AG04450 (cell line): ENCODE results near the gene ATG10. TPM values are rescaled to one million over a fixed set of nuclear protein-coding genes. Genes with fewer than 3 reads are reported as not detected.

Source experiments
- CTCF ChIA-PET: fragments of 300-600, 350-600 bp; formaldehyde crosslinking; extraction: SDS; loops from one replicate; lab custom pipeline; 2022; ENCODE audit warnings: antibody characterized with exemption, inconsistent platforms; lab: Charles Lee
- POLR2A ChIA-PET: fragments of 350-600 bp; formaldehyde crosslinking; extraction: SDS; loops from one replicate; lab custom pipeline; 2021; ENCODE audit warnings: antibody characterized with exemption, inconsistent platforms; lab: Yijun Ruan, JAX
- DNase-seq: peaks from one replicate; pipeline ENCODE4 v3.0.0-alpha.2; 2011; ENCODE audit warnings: low read depth, low spot score
- H3K27ac ChIP-seq: one replicate; pipeline ENCODE4 v1.5.1; 2012; ENCODE audit warnings: low read depth, low read length, control low read depth
- H3K27me3 ChIP-seq: one replicate; pipeline ENCODE4 v1.6.0; 2012; ENCODE audit warnings: low read length; ENCODE audit not compliant: control insufficient read depth, insufficient read depth
- H3K4me3 ChIP-seq: 2 replicates; pipeline ENCODE4 v1.5.1; 2011; ENCODE audit warnings: mild to moderate bottlenecking, low read depth, low read length, control low read depth
- H3K9me3 ChIP-seq: 2 replicates; pipeline ENCODE4 v1.5.1; 2012; ENCODE audit warnings: low read length; ENCODE audit not compliant: control insufficient read depth, insufficient read depth
- CTCF ChIP-seq: IDR thresholded peaks from 2 replicates; pipeline ENCODE4 v1.5.1; 2011; ENCODE audit warnings: low read depth, low read length, control low read depth, inconsistent platforms
- polyA plus RNA-seq: library from polyadenylated mRNA; depleted of rRNA; stranded (reverse); fragments of >200 nt; gene quantifications from 2 replicates; pipeline ENCODE4 v1.2.3, GENCODE V29; 2011

Gene ATG10
- polyA plus RNA-seq, 1 experiment = 4.1 TPM

GRCh38 chr5:82208371-82208770 lies 236.5 kb downstream of the ATG10 start:
- Histone ChIP-seq H3K4me3 (no peak overlapping the region), H3K27ac (no peak overlapping the region), H3K9me3 (no peaks in the 10 kb centered on the region), H3K27me3 (no peaks in the 10 kb centered on the region)
- TF ChIP-seq CTCF = no peak
- ChIA-PET POLR2A (no interaction called here), CTCF (no interaction called here)
- no peak for DNase-seq

GRCh38 chr5:82211855-82212572 lies 240.2 kb downstream of the ATG10 start:
- Histone ChIP-seq H3K27ac (no peak overlapping the region), H3K4me3 (no peak overlapping the region), H3K9me3 (no peaks in the 10 kb centered on the region), H3K27me3 (no peaks in the 10 kb centered on the region)
- POLR2A ChIA-PET = no interaction called here
- no peak for DNase-seq
- no peak for TF ChIP-seq CTCF
- CTCF ChIA-PET = interaction anchor here (0.5 kb wide), 1 partner anchor 425 kb away, joined by 3 read pairs; no protein-coding TSS in a partner anchor

GRCh38 chr5:82217917-82218316 lies 246.1 kb downstream of the ATG10 start:
- Histone ChIP-seq H3K27me3 (no peaks in the 10 kb centered on the region), H3K4me3 (no peak overlapping the region), H3K27ac (no peak overlapping the region), H3K9me3 (no peaks in the 10 kb centered on the region)
- POLR2A ChIA-PET = no interaction called here
- no peak for TF ChIP-seq CTCF
- DNase-seq = no peak
- CTCF ChIA-PET = interaction anchor here (3.2 kb wide), 1 partner anchor 8 kb away, joined by 20 read pairs; no protein-coding TSS in a partner anchor

- no peak for DNase-seq
- POLR2A ChIA-PET = no interaction called here
- H3K4me3 ChIP-seq = no peak overlapping the region
- no peak for TF ChIP-seq CTCF
- H3K27ac ChIP-seq = no peak overlapping the region
- H3K27me3 ChIP-seq = no peaks in the 10 kb centered on the region
- H3K9me3 ChIP-seq = no peaks in the 10 kb centered on the region
- CTCF ChIA-PET = no interaction called here
These were observed 246.7 kb downstream of the ATG10 start for GRCh38 chr5:82218374-82219156.

GRCh38 chr5:82221020-82221419 lies 249.2 kb downstream of the ATG10 start:
- TF ChIP-seq CTCF = no peak
- POLR2A ChIA-PET = interaction anchor here (1.0 to 1.1 kb wide), 2 partner anchors 56 to 369 kb away, joined by 3 to 5 read pairs; no protein-coding TSS in a partner anchor
- no peak for DNase-seq
- CTCF ChIA-PET = interaction anchor here (1.0 to 1.2 kb wide), 2 partner anchors 714 to 796 kb away, joined by 3 to 4 read pairs; no protein-coding TSS in a partner anchor
- no peak overlapping the region for H3K27ac ChIP-seq
- H3K4me3 ChIP-seq = no peak overlapping the region
- no peaks in the 10 kb centered on the region for H3K27me3 ChIP-seq
- H3K9me3 ChIP-seq = no peaks in the 10 kb centered on the region
